Astrocyte of the spinal cord (primary cell): ENCODE data around the gene CAST.

Experiments
- DNase-seq: peaks from one replicate; pipeline ENCODE4 v3.0.0; 2011; ENCODE audit warnings: low read depth, low spot score
- H3K4me3 ChIP-seq: 2 replicates; pipeline ENCODE4 v1.5.1; 2011; ENCODE audit warnings: low read depth, mild to moderate bottlenecking, low read length, moderate library complexity
- in situ Hi-C: cut with HindIII; loops from 2 replicates; pipeline ENCODE4 v1.10.0; 2017; ENCODE audit warnings: low sequenced_read_pairs
- TF ChIP-seq, protein P1 (sequence below): IDR thresholded peaks from 2 replicates; pipeline ENCODE4 v1.5.1; 2012; ENCODE audit warnings: low read depth, mild to moderate bottlenecking, low read length, inconsistent platforms

Gene CAST

DNA sequence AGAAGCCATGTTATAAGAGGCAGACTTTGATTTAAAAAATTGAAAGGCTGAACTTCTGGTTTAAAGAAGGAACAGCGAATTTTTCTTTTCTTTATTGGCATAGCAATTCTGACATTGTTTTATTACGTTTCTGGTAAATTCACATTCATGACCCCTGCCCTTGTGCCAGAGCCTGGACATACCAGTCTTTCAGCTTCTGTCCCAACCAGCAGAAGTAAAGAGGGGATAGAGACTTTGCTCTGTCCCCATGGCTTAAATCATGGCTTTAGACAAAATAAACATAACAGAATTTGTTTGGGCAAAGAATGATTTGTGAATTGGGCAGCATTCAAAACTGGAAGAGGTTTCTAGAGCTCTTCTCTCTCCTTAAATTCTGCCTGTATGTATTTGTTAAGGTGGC lies 15.3 kb downstream of the CAST start:
- no peak overlapping the region for H3K4me3 ChIP-seq
- in situ Hi-C loops, result no loop called here
- no peak for DNase-seq
- TF ChIP-seq, protein P1, sequence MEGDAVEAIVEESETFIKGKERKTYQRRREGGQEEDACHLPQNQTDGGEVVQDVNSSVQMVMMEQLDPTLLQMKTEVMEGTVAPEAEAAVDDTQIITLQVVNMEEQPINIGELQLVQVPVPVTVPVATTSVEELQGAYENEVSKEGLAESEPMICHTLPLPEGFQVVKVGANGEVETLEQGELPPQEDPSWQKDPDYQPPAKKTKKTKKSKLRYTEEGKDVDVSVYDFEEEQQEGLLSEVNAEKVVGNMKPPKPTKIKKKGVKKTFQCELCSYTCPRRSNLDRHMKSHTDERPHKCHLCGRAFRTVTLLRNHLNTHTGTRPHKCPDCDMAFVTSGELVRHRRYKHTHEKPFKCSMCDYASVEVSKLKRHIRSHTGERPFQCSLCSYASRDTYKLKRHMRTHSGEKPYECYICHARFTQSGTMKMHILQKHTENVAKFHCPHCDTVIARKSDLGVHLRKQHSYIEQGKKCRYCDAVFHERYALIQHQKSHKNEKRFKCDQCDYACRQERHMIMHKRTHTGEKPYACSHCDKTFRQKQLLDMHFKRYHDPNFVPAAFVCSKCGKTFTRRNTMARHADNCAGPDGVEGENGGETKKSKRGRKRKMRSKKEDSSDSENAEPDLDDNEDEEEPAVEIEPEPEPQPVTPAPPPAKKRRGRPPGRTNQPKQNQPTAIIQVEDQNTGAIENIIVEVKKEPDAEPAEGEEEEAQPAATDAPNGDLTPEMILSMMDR, result no peak

DNA sequence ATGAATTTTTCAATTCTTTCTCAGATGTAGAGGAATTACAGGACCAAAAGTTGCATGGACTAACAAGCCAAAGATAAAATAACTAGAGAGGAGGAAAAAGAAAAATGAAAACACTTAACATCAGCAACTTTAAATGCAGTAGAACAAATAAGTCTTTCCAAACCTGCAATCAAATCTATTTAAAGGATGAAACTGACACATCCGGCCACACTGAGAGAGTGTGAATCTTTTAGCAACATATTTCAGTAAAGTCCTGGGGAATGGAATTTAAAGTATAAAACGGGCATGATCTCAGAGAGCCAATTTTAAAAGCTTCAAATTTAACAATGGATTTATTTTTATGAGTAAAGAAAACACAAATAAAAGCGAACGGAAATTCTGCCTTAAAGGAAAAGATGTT lies 17.1 kb downstream of the CAST start:
- in situ Hi-C loops, result no loop called here
- TF ChIP-seq, protein P1, result no peak
- no peak overlapping the region for H3K4me3 ChIP-seq
- no peak for DNase-seq

DNA sequence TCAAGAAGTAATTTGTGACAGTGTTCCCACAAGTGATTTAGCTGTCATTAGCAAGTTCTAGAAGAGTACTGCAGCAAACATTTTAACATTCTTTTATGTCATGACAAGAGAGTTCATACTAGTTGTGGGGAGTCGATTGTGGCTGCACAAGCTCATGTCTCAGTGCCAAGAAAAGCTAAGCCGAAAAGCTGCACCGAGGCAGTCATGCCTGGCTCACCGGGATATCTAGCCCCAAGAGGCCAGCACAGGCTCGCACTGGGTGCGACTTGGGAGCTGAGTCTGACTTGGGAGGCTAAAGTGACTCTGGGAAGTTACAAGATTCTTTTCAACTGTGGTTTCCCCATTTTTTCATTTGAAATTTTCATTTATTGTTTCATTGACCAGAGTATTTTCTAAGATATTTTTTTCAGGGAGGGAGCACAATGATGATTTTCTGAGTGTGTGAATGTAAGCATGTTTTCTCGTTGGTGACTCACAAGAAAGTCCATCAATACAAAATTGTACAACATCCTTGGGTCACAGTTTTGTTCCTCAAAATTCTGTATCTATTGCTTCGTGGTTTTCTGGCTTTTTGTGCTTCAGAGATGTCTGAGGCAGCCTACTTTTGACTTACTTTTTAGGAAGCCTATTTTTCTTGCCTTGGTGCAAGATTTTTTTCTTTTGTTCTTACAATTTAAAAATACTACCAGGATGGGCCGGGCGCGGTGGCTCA lies 18.7 kb downstream of the CAST start:
- TF ChIP-seq, protein P1, result no peak
- peak; percentile 73 for DNase-seq
- no peak overlapping the region for H3K4me3 ChIP-seq
- in situ Hi-C loops, result no loop called here

DNA sequence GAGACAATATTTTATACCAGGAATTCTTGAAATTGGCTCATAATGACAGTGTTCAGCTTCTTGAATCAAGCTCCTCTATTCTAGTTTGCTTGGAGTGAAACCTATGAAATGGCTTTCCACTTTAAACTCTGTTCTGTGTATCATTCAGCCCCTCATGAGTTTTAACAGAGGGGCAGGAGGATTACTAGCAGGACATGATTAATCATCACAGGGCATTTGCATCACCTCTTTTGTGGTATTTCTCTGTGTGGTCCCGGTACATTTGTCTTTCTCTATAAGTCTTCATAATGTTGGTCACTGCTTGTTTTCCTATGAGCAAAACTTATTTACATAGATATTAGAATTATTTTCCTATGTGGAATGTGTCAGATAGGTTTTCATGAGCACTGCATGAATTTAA lies 21.2 kb downstream of the CAST start:
- TF ChIP-seq, protein P1, result no peak
- DNase-seq, result no peak
- no peak overlapping the region for H3K4me3 ChIP-seq
- in situ Hi-C loops, result no loop called here

DNA sequence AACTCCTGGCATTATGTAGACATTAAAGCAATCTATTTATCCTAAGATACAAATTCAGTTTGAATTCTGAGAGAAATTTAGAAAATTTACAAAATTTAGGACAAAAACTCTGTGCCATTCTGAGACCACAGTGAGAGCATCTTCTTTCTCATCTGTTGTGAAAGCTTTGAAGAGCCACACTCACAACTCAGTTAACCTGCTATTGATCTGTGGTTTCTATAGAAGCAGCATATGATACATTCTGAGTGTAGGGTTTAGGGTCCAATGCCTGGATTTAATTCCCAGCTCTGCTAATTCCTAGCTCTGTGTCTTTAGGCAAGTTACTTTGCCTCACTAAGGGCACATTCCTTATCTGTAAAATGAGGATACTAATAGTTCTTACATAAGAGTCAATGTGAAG lies 21.6 kb downstream of the CAST start:
- H3K4me3 ChIP-seq, result no peak overlapping the region
- in situ Hi-C loops, result no loop called here
- TF ChIP-seq, protein P1, result no peak
- DNase-seq, result no peak

DNA sequence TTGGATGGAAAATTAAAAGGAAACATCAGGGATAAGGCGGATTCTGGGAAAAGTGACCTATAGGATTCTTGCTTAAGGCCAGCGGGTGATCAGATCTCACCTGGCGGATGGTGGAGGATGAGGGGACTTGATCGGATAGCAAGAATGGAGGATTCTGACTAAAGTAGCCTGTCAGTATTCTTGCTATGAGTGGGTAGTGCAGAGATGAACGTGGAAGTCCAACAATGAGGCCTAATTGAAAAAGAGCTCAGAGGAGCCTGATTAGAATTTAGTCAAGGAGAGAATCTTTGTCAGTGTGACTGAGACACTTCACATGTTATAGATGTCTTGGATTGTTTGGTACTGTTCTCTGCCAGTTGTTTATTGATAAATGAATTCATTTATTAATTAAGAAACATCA lies 24.9 kb downstream of the CAST start:
- H3K4me3 ChIP-seq, result no peak overlapping the region
- TF ChIP-seq, protein P1, result no peak
- in situ Hi-C loops, result no loop called here
- no peak for DNase-seq
